Measurements from ENCODE around the gene LYPLAL1.
"Not testable (repeated sequence)": the region's sequence is repeated elsewhere in the genome, so short reads cannot be mapped to it uniquely, and the experiment has no call there.

The LYPLAL1 gene

DNA sequence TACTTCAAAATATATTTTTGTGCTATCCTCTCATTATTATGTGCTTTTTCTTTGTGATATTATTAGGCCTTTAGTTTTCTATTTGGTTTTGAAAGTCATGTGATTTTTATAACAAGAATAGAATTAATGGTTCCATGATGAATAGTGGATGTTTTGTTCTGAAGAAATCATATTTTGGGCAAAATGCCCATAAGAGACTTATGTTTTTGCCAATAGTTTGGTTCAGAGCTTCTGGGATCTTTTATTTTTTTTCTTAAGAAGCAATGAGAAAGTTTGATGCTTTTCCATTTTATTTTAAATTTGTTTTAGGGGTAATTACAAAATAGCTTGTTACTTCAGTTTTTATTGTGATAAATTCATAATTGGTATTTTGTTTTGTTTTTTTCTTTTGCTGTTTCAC is 49.8 kb downstream of the LYPLAL1 start:
- no peak for DNase-seq

DNA sequence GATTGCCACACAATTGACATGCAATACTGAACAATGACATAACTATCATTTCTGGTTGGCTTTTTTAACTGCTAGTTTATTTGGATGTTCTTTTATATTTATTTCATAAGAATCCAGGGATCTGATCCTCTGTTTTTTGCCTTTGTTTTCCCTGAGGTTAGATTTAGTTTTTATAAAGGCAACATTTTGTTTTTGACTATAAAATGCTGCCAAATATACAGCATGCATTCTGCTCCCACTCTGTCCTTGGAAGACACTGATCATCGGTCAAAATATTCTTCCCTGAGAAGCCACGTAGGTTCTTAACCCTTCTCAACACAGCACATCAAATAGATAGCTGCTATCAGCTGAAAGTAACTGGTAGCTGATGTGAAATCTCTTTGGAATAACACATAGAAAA is 52.5 kb downstream of the LYPLAL1 start:
- DNase-seq, result no peak

- DNase-seq, result no peak
These were observed 53.8 kb downstream of the LYPLAL1 start for GRCh38 chr1:219227360-219228057.

GRCh38 chr1:219228058-219228419 is 54.4 kb downstream of the LYPLAL1 start:
- DNase-seq, result no peak

- DNase-seq, result no peak
These were observed 59.2 kb downstream of the LYPLAL1 start for GRCh38 chr1:219232890-219233289.

DNA sequence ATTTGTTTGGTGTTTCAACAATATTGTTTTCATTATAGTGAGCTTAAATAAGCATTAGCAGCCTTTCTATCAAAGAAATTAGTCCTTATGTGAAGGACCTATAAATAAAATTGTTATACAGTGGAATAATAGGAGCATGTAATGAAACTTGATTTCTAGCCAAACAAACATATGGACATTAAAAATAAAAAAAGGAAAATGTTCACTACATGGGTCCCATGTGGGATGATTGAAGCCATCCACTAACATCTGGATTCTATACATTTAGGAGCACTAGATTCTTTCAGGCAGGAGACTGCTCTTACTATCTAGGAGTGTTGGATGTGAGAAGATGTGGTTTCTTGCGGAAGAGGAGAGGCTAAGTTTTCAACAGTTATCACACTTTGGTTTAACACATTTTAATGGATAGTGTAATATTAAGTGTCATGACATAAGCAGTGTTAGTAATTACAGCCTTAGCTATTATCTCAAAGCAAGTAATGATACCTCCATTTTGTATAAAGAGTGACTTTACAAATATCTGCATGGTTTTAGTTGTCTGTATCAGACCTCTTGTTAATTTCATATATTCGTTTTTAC is 62.3 kb downstream of the LYPLAL1 start:
- DNase-seq, result no peak

DNA sequence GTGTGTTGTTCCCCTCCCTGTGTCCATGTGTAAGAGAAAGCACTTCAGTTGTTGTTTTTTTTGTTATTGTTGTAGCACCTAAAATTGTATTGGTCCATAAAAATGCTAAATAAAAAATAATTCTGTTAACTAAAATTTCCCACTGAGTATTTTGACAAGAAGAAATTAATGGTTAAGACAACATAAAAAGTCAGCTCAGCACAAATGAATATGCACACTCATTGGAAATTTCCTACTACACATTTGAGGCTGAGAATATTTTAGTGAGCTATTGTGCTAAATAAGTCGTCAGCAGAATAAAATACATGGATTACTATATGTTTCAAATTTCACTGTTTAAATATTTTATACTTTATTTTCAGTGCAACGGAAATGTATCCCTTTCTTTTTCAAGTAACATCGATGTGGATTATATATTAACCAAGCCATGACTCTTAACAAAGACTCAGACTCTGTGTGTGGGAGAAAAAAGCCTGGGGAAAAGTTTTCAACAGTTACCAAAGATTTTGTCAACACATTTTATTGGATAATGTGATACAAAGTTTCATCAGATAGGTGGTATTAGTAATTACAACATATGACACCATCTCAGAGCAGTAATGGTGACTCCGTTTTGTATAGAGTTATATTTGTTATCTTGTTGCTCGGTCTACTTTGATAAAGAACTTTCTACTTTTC is 63.4 kb downstream of the LYPLAL1 start:
- DNase-seq, result no peak

DNA sequence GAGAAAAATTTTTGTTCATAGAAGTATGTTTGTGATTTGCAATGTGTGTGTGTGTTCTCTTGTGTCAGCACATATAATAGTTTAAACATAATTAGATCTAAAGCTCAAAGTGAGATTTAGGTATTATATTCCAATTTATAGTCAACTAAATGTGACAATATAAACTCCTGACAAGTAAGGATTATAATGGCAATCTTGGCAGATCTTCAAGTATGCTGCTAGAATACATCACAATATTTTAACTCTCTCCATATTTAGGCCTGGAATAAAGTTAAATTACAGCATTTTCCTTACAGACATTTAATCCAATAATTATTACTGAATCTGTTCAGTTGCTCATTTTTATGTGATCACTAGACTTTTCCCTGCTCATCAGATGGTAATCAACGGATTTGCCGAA is 65.8 kb downstream of the LYPLAL1 start:
- no peak for DNase-seq

GRCh38 chr1:219244864-219245263 is 71.2 kb downstream of the LYPLAL1 start:
- DNase-seq, result no peak

GRCh38 chr1:219247441-219247840 is 73.8 kb downstream of the LYPLAL1 start:
- DNase-seq, result no peak

- DNase-seq, result not testable (repeated sequence)
These were observed 76.8 kb downstream of the LYPLAL1 start for GRCh38 chr1:219250468-219250867.

DNA sequence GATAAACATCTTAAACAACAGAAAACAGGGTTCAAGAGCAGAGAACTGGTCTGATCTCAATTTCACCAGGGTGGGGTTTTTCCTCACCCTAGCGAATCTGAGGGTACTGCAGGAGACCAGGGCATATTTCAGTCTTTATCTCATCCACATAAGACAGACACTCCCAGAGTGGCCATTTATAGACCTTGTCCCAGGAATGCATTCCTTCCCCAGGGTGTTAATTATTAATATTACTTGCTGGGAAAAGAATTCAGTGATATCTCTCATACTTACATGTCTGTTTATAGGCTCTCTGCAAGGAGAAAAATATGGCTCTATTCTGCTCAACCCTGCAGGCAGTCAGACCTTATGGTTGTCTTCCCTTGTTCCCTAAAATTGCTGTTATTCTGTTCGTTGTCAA is 84.1 kb downstream of the LYPLAL1 start:
- DNase-seq, result no peak

DNA sequence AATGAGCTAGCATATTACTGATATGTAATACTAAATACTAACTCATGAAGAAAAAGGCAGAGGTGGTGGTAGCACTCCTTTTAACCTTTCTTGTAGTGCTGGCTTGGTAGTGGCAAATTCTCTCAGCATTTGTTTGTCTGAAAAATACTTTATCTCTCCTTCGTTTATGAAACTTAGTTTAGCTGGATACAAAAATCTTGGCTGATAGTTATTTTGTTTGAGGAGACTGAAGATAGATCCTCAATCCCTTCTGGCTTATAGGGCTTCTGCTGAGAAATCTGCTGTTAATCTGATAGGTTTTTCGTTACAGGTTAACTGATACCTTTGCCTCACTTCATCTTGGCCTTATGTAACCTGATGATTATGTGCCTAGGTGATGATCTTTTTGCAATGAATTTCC is 87.8 kb downstream of the LYPLAL1 start:
- DNase-seq, result no peak

All from OCI-M1 (cell line).